ENCODE measurements around the gene KLHL20.
"Not testable (repeated sequence)": the region's sequence is repeated elsewhere in the genome, so short reads cannot be mapped to it uniquely, and the experiment has no call there.

The KLHL20 gene, protein sequence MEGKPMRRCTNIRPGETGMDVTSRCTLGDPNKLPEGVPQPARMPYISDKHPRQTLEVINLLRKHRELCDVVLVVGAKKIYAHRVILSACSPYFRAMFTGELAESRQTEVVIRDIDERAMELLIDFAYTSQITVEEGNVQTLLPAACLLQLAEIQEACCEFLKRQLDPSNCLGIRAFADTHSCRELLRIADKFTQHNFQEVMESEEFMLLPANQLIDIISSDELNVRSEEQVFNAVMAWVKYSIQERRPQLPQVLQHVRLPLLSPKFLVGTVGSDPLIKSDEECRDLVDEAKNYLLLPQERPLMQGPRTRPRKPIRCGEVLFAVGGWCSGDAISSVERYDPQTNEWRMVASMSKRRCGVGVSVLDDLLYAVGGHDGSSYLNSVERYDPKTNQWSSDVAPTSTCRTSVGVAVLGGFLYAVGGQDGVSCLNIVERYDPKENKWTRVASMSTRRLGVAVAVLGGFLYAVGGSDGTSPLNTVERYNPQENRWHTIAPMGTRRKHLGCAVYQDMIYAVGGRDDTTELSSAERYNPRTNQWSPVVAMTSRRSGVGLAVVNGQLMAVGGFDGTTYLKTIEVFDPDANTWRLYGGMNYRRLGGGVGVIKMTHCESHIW

DNA sequence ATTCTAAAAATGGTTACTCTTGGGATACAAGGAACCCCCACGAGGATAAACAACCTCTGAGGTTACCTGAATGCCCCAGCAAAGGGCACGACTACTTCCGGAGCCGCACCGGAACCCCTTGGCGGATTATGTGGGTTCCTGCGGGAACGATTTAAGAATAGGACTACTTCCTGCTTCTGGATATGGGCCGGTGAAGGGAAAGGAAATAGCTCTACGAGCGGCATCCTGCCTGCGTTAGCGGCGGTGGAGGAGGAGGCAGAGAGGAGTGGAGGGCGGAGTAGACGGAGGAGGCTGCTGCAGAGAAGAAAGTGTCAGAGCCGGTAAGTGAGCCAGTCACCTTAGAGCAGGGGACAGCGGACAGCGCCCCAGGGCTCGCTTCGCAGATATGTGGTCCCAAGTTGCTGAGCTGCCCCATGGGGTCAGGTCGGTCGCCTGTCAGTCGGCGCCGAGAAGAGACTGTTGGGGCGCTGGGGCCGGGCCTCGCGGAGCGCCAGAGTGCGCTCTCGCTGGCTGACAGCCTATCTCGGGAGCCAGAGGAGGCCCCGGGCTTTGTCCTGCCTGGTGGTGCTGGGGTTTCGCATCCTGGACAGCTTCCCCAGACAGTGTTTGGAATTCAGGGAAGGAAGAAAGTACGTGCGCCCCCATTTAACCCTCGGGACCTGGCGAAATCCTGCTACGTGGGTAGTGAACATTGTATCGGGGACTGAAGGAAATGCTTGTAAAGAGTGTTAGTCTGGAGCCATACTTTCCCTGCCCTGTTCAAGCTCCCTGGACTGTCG, at the start of gene KLHL20:
Gene KLHL20 (plus strand): TSS at position 223 of the 779 bp plus-strand sequence. CDS start 1,063 bp downstream, outside the sequence.
- peak; percentile 95 for FAIRE-seq

DNA sequence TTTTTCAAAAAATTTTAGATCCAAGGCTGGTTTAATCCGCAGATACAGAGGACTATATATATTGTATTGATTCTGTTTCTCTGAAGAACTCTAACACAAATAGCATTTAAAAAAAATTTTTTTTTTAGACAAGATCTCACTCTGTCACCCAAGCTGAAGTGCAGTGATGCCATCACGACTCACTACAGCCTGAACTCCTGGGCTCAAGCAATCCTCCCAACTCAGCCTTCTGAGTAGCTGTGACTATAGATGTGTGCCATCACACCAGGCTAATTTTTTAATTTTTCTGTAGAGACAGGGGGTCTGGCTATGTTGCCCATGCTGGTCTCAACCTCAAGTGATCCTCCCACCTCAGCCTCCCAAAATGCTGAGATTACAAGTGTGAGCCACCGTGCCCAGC, 48.1 kb upstream of the KLHL20 start:
- FAIRE-seq, result no peak

DNA sequence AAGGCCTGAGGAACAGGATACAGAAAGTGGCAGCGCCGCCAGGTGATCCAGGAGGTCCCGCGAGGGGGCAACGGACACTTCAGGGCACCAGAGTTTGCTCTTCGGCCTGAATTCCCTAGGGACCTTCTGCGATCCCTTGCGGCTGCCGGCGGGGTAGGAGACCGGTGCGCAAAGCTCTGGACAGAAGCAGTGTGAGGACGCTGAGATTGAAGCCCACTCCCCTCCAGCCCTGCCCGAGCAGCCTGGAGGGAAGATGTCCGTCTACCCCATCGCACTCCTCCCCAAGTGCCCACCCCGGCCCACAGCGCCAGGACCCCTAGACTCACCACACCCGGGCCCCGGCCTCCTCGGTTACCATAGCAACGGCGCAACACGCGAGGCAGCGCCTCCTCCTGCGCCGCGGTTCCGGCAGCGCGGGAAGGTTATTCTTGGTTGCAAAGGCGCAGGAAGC, 45.3 kb upstream of the KLHL20 start, which contains the start of gene ANKRD45:
Gene ANKRD45 (minus strand): TSS at position 361 of the 451 bp plus-strand sequence. CDS start 10,433 bp downstream, outside the sequence.
- FAIRE-seq, result no peak

DNA sequence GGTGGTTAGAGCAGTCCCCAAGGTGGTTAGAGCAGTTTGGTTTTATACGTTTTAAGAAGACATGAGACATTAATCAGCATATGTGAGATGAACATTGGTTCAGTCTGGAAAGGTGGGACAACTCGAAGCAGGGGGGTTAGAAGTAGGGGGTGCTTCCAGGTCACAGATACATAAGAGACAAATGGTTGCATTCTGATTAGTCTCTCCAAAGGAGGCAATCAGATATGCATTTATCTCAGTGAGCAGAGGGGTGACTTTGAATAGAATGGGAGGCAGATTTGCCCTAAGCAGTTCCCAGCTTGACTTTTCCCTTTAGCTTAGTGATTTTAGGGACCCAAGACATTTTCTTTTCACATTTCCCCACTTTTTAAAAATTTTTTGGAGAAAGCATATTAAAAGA, 40.3 kb upstream of the KLHL20 start:
- FAIRE-seq, result not testable (repeated sequence)

DNA sequence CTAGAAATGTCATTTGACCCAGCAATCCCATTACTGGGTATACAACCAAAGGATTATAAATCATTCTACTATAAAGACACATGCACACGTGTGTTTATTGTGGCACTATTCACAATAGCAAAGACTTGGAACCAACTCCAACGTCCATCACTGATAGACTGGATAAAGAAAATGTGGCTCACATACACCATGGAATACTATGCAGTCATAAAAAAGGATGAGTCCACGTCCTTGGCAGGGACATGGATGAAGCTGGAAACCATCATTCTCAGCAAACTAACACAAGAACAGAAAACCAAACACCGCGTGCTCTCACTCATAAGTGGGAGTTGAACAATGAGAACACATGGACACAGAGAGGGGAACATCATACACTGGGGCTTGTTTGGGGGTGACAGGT, 34.6 kb upstream of the KLHL20 start:
- FAIRE-seq, result not testable (repeated sequence)

DNA sequence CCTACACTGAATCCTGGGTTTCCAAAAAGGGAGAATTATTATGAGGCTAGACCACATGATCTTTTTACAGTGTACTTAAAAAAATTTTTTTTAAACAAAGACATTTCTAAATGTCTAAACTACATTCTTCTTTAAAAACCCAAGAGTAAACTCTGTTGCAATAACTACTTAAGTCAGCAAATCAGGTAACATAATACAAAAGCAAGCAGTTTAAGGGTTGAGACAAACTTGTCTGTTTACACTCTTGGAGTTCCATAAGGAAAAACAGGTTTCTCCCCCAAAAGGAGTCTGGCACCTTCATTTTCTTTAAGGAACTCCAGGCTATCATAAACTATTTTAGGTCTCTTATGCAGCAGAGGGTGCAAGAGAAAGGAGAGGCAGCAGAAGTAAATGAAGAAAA, 32.6 kb upstream of the KLHL20 start:
- peak; percentile 79 for FAIRE-seq

DNA sequence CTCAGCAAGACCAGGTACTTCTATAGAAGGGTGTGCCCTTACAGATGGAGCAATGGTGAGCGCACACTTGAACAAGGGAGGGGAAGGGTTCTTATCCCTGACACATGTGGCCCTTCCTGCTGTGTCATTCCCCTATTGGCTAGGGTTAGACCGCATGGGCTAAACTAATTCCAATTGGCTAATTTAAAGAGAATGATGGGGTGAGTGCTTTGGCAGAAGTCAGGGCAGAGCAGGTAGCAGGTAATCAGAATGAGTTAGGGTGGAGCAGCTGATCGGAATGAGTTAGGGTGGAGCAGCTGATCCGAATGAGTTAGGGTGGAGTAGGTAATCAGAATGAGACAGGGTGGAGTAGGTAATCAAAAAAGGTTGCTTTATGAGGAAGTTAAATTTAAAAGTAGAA, 30.9 kb upstream of the KLHL20 start:
- FAIRE-seq, result not testable (repeated sequence)

DNA sequence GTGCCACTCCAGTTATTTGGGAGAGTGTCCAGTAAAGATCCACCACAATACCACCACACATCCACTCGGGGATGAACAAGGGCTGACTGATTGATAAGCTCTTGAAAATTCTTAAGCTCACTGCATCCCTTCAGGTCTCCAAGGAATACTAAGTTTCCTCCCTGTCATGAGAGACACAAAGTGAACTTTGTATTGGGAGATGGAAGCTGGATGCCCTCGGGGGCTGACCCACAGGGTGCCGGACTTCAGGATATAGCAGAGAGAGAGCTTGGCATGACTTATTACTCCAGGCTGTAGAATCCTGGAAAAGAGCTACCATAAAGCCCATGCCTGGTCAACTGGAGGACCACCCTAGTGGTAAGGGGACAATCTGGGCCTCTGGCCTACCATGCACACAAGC, 29.7 kb upstream of the KLHL20 start:
- not testable (repeated sequence) for FAIRE-seq

DNA sequence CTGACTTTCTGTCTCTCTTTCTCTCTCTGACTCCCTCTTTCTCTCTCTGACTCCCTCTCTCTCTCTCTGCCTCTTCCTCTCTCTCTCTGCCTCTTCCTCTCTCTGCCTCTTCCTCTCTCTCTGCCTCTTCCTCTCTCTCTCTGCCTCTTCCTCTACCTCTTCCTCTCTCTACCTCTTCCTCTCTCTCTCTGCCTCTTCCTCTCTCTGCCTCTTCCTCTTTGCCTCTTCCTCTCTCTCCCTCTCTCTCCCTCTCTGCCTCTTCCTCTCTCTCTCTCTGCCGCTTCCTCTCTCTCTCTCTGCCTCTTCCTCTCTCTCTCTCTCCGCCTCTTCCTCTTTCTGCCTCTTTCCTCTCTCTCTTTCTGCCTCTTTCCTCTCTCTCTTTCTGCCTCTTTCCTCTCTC, 26.5 kb upstream of the KLHL20 start:
- FAIRE-seq, result no peak

DNA sequence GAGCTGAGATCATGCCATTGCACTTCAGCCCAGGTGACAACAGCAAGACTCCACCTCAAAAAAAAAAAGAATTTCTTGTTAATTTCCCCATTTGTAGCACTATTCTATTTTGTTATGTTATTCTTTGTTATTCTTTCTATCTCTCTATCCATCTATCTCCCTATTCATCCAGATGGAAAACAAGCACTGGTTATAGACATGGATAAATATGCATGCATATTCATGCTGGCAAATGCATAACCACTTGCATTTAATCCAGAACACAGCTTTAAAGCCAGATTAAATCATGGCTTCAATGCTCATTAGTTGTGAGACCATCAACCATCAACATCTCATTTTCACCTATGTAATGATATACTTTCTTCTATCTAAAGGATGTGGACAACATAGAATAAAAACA, 21.5 kb upstream of the KLHL20 start:
- no peak for FAIRE-seq

DNA sequence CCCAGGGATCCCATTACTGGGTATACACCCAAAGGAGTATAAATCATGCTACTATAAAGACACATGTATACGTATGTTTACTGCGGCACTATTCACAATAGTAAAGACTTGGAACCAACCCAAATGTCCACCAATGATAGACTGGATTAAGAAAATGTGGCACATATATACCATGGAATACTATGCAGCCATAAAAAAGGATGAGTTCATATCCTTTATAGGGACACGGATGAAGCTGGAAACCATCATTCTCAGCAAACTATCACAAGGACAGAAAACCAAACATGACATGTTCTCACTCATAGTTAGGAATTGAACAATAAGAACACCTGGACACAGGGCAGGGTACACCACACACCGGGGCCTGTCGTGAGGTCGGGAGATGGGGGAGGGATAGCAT, 13.5 kb upstream of the KLHL20 start:
- FAIRE-seq, result not testable (repeated sequence)

DNA sequence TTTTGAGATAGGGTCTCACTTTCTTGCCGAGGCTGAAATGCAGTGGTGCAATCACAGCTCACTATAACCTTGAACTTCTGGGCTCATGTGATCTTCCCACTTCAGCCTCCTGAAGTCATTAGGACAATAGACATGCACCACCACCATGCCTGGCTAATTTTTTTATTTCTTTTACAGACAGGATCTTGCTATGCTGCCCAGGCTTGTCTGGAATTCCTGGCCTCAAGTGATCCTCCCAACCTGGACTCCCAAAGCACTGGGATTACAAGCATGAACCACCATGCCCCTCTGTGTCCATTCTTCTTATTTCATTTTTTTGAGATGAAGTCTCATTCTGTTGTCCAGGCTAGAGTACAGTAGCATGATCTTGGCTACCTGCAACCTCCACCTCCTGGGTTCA, 12.0 kb upstream of the KLHL20 start:
- FAIRE-seq, result no peak

DNA sequence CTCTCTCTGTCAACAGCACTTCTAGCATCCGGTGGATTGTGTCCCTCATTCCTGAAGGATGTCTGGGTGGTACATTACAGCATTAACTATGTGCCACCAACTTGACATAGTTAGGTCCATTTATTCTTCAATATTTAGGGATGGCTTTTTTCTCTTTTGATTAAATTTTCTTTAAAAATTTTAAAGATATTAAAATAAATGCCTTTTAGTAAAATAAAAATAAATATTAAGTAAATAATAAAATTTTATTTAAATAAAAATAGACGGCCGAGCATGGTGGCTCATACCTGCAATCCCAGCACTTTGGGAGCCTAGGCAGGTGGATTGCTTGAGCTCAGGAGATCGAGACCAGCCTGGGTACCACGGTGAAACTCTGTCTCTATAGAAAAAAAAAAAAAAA, 9.7 kb upstream of the KLHL20 start:
- FAIRE-seq, result peak; percentile 40

DNA sequence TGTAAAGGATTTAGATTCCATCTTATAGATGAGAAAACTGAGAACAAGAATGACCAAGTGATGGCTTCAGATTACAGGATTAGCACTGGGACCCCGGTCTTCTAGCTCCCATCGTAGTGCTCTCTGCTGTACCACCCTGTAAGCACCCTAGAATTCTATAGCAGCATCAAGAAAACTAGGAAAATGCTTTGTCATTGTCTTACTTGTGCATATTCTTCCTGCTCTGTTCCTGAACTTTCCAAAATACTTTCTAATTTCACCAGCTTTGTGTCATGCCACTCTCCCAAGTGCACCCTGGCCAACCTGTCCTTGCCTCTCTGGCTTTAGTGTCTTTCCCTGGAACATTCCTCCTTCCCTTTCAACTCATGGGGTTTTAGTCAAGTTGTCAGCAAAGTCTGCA, 6.0 kb upstream of the KLHL20 start:
- no peak for FAIRE-seq

DNA sequence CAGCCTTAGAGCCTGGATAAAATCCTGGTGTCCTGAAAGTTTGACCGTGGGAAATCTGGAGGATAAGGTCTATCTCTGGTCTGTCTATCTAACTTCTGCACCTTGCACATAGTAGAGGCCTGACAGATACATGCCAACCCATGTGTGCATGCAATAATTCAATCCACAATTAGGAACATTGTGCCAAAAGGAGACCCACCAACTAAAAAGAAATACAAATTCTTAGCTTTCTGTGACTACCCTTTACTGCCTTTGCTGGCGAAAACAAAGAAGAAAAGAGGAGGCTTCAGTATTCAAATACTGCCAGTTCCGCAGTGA, 381 bp upstream of the KLHL20 start:
- no peak for FAIRE-seq

DNA sequence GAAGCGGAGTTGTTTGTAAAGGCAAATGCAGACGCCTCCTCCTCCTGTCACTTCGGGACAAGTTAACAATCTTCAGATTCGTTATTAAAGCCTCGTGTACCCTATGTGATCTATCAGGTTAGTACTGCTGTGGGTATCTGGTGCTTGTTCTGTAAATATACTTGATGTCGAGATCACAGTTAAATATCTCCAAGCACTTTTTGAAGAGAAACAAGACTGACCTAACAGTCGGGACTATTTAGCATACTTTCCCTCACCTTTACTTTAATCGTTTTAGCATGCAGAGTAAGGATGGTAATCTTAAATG, 710 bp downstream of the KLHL20 start:
- FAIRE-seq, result no peak

DNA sequence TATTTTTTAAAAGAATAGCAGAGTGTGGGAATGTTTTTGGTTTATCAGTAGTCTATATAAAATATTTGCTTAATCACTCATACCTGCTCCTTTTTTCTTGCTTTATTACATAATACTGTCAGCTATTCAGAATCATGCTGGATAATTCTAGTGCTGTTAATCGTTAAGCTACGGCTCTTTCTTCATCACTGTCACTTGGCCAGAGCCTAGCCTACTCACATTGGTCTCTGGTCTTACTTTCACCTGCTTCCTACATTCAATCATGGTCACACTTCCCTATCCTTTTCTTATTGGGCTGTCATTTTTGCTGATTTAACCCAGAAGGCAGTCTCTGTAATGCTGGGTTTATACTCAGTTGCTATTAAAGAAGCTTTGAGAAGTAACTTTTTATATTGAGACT, 2.5 kb downstream of the KLHL20 start:
- no peak for FAIRE-seq

DNA sequence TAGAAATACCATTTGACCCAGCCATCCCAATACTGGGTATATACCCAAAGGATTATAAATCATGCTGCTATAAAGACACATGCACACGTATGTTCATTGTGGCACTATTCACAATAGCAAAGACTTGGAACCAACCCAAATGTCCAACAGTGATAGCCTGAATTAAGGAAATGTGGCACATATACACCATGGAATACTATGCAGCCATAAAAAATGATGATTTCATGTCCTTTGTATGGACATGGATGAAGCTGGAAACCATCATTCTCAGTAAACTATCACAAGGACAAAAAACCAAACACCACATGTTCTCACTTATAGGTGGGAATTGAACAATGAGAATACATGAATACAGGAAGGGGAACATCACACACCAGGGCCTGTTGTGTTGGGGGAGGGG, 16.6 kb downstream of the KLHL20 start:
- not testable (repeated sequence) for FAIRE-seq

DNA sequence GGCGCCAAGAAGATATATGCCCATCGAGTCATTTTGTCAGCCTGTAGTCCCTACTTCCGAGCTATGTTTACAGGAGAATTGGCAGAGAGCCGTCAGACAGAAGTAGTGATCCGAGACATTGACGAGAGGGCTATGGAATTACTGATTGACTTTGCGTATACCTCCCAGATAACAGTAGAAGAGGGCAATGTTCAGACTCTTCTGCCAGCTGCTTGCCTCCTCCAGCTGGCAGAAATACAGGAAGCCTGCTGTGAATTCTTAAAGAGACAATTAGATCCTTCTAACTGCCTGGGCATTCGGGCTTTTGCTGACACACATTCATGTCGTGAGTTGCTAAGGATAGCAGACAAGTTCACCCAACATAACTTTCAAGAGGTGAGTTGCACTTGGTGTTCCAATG, 19.1 kb downstream of the KLHL20 start:
- FAIRE-seq, result no peak

DNA sequence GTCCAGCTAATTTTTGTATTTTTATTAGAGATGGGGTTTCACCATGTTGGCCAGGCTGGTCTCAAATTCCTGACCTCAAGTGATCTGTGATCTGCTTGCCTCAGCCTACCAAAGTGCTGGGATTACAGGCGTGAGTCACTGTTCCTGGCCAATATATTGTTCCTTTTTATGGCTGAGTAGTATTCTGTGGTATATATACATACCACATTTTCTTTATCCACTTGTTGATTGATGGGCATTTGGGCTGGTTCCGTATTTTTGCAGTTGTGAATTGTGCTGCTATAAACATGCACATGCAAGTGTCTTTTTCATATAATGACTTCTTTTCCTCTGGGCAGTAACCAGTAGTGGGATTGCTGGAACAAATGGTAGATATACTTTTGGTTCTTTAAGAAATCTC, 21.3 kb downstream of the KLHL20 start:
- FAIRE-seq, result not testable (repeated sequence)

DNA sequence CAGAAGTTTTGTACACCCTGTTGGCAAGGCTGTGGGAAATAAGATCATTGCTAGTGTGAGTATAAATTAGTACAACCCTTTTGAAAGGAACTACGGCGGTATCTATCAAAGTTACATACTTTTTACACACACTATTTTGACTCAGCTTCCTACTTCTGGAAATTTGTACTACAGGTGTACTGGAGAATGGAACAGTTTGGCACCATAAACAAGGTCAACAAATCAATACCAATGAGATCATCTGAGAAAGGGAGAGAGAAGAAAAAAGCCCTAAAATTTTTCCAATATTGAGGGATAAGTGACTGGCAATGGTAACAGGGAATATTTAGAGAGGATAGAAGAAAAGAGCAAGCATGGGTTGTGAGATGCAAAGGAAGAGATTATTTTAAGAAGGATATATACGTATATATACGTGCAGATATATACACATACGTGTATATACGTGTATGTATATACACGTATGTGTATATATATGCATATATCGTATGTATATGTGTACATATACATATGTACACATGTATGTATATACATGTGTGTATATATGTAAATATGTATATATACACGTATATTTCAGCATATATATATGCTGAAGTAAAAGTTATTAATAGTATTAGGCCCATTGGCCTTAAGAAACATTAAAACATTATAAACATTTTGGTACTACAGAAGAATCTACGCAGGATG, 27.6 kb downstream of the KLHL20 start:
- no peak for FAIRE-seq

DNA sequence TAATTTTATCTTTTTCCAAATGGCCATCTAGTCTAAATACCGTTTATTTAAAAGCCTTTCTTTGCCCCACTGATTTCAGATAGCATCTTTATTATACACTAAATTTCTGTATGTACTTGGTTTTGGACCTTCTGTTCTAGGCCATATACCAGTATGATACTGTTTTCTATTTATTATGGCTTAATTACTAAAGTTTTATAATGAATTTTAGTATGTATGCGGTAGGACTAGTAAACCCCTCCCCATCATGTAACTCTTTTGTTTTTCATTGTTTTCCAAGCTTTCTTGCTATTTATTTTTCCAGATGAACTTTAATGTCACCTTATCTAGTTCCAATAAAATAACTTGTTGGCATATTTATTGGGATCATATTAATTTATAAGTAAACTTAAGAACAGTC, 29.9 kb downstream of the KLHL20 start:
- FAIRE-seq, result peak; percentile 78

DNA sequence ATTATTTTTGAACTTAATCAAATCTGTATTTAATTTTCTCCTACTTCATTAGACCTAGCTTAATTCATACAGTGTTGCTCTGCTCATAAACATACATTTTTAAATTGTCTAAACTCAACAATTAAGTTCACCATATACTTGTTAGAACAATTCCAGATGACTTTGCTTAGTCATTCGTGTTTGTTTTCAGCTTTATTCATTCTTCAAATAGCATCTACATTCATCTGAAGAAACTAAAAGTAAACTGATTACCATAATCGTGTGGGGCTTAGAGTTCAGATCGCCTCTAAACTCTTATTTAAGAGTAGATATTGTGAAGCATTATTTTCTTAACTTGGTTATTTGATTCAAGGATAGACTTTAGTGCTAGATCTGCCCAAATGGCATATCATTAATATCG, 34.4 kb downstream of the KLHL20 start:
- peak; percentile 75 for FAIRE-seq

All from TTC549 (cell line).